K562 (cell line): Measurements from ENCODE around the gene ST6GALNAC3.

ENCODE experiments used
- CAMTA2 ChIP-seq: fragments of 250-450 bp; sonication (Bioruptor Pico); conservative IDR thresholded peaks from 2 replicates; pipeline ENCODE4 v1.5.1; 2022
- CEBPB ChIP-seq: fragments of 450-650 bp; IDR thresholded peaks from 2 replicates; pipeline ENCODE4 v1.6.1; 2016; ENCODE audit warnings: missing genetic modification characterization, missing compliant biosample characterization
- CTCF ChIP-seq, 3 experiments: IDR thresholded peaks in 2 of 3; conservative IDR thresholded peaks in 1 of 3; 2 replicates each; pipeline ENCODE4 v1.5.1; 2011 to 2012; ENCODE audit warnings: low read length in 3 of 3, mild to moderate bottlenecking in 3 of 3, control low read depth in 2 of 3, improper control_type of control experiment in 1 of 3, inconsistent platforms in 1 of 3, low read depth in 1 of 3, mixed read lengths in 1 of 3, moderate library complexity in 1 of 3; ENCODE audit not compliant: insufficient read depth in 2 of 3
- EP300 ChIP-seq: IDR thresholded peaks from 2 replicates; pipeline ENCODE4 v1.6.1; 2012; ENCODE audit warnings: low read length, improper control_type of control experiment
- IRF2 ChIP-seq: sonication (generic); formaldehyde crosslinking; IDR thresholded peaks from 2 replicates; pipeline ENCODE4 v1.8.1; 2022; ENCODE audit warnings: mild to moderate bottlenecking, missing genetic modification reagents
- PRDM10 ChIP-seq: fragments of 450-650 bp; IDR thresholded peaks from 2 replicates; pipeline ENCODE4 v1.6.1; 2018; ENCODE audit not compliant: partially characterized antibody
- RNF2 ChIP-seq: sonication (generic); IDR thresholded peaks from 2 replicates; pipeline ENCODE4 v1.6.1; 2016
- SAP30 ChIP-seq: fragments of 200-600 bp; sonication (generic); IDR thresholded peaks from 2 replicates; pipeline ENCODE4 v1.6.1; 2012; ENCODE audit warnings: borderline replicate concordance, low read depth, mild to moderate bottlenecking, moderate library complexity, low read length, control low read depth, inconsistent platforms; ENCODE audit not compliant: insufficient read depth, poor library complexity, severe bottlenecking
- ZC3H11A ChIP-seq: IDR thresholded peaks from 2 replicates; pipeline ENCODE4 v1.6.1; 2012; ENCODE audit warnings: low read depth, low read length, improper control_type of control experiment
- ZNF133 ChIP-seq: fragments of 250-450 bp; sonication (Bioruptor Pico); IDR thresholded peaks from 2 replicates; pipeline ENCODE4 v1.4.0; 2020; ENCODE audit warnings: mild to moderate bottlenecking
- TF ChIP-seq, protein P1 (sequence below): sonication (generic); formaldehyde crosslinking; IDR thresholded peaks from 2 replicates; pipeline ENCODE4 v1.8.1; 2023; ENCODE audit warnings: mild to moderate bottlenecking, missing genetic modification reagents, moderate library complexity

DNA sequence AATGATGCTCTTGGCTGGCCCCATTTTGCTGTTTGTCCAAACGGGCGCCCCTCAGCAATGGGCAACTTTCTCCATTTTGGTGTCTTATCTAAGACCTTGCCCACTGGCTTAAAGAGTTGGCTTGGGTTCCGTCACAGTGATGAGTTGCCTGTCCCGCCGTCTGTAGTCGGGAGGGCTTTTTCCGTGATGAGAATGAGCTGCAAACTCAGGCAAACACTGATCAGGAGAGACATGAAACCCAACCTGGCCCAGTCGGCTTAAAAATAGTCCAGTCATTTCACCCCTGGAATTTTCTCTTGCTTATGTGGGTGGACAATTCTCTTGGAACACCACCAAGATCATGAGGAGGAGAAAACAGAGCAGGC lies 79.3 kb downstream of the ST6GALNAC3 start:
- no peak for TF ChIP-seq ZC3H11A
- no peak for TF ChIP-seq EP300
- no peak for TF ChIP-seq ZNF133 (CRISPR knock-in tag)
- TF ChIP-seq PRDM10: no peak
- no peak for TF ChIP-seq RNF2
- no peak for TF ChIP-seq CTCF (IDR thresholded peaks at IDR 0.05 in 2 of 3, conservative IDR thresholded peaks at IDR 0.05 in 1 of 3; ENCODE audit: insufficient read depth in 2 of 3, low read depth in 1 of 3, low read length in 3 of 3)
- no peak for TF ChIP-seq SAP30
- no peak for TF ChIP-seq CEBPB
- TF ChIP-seq CAMTA2 (CRISPR knock-in tag): no peak
- TF ChIP-seq, protein P1, sequence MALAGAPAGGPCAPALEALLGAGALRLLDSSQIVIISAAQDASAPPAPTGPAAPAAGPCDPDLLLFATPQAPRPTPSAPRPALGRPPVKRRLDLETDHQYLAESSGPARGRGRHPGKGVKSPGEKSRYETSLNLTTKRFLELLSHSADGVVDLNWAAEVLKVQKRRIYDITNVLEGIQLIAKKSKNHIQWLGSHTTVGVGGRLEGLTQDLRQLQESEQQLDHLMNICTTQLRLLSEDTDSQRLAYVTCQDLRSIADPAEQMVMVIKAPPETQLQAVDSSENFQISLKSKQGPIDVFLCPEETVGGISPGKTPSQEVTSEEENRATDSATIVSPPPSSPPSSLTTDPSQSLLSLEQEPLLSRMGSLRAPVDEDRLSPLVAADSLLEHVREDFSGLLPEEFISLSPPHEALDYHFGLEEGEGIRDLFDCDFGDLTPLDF (CRISPR knock-in tag): no peak
- no peak for TF ChIP-seq IRF2 (CRISPR knock-in tag)
